Epithelial cell of esophagus (primary cell): Measurements from ENCODE around the gene AP2A1.

Source experiments
- DNase-seq: peaks from one replicate; pipeline ENCODE4 v3.0.0; 2010; ENCODE audit warnings: low read depth
- H3K4me3 ChIP-seq: 2 replicates; pipeline ENCODE4 v1.5.1; 2011; ENCODE audit warnings: mild to moderate bottlenecking, low read length, control low read depth
- TF ChIP-seq, protein P1 (sequence below): IDR thresholded peaks from 2 replicates; pipeline ENCODE4 v1.5.1; 2011; ENCODE audit warnings: low read depth, mild to moderate bottlenecking, low read length, control low read depth, inconsistent platforms; ENCODE audit not compliant: insufficient read depth; ENCODE audit errors: missing control alignments

Gene AP2A1

DNA sequence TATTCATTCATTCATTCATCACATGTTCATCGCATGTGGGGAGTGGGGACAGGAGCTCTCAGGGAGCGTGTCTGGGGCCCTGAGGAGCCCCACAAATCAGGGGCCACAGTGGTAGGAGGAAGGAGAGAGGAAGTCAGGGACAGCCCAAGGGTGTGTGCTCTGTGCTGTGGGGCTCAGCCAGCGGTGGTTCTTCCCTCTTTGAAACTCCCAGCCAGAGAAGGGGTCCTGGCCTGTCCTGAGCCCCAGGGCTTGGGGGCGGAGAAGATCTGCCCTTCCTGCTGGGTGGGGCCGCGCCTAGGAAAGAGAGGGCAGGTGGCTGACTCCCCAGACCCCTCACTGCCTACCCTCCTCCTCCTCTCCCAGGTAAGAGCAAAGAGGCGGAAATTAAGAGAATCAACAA is 14.6 kb downstream of the AP2A1 start:
- no peak for DNase-seq
- no peak overlapping the region for H3K4me3 ChIP-seq
- TF ChIP-seq, protein P1, sequence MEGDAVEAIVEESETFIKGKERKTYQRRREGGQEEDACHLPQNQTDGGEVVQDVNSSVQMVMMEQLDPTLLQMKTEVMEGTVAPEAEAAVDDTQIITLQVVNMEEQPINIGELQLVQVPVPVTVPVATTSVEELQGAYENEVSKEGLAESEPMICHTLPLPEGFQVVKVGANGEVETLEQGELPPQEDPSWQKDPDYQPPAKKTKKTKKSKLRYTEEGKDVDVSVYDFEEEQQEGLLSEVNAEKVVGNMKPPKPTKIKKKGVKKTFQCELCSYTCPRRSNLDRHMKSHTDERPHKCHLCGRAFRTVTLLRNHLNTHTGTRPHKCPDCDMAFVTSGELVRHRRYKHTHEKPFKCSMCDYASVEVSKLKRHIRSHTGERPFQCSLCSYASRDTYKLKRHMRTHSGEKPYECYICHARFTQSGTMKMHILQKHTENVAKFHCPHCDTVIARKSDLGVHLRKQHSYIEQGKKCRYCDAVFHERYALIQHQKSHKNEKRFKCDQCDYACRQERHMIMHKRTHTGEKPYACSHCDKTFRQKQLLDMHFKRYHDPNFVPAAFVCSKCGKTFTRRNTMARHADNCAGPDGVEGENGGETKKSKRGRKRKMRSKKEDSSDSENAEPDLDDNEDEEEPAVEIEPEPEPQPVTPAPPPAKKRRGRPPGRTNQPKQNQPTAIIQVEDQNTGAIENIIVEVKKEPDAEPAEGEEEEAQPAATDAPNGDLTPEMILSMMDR, result no peak

- DNase-seq, result no peak
- TF ChIP-seq, protein P1, result no peak
- H3K4me3 ChIP-seq, result no peak overlapping the region
These were observed 15.7 kb downstream of the AP2A1 start for GRCh38 chr19:49782515-49782914.

- TF ChIP-seq, protein P1, result no peak
- H3K4me3 ChIP-seq, result no peak overlapping the region
- peak; percentile 71 for DNase-seq
These were observed 19.6 kb downstream of the AP2A1 start for GRCh38 chr19:49786376-49786820.

- H3K4me3 ChIP-seq, result no peak overlapping the region
- DNase-seq, result no peak
- TF ChIP-seq, protein P1, result no peak
These were observed 20.9 kb downstream of the AP2A1 start for GRCh38 chr19:49787746-49788145.

DNA sequence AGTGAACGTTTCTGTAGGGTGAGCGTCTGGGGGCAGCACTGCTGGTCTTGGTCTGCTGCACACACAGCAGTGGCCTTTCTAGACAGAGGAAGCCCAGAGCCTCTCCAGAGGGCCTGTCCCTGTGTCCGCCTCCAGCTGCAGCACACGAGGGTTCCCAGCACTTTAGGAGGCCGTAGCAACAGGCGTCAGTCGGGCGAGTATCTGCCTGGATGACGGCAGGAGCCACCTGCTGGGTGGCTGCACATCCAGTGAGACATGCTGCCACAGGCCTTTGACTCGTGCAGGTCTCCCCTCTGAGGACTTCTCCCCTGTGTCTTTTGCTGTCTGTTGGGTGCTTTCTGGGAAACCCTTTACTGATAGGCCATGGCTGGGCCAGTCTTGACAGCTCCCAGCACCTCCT is 22.1 kb downstream of the AP2A1 start:
- no peak overlapping the region for H3K4me3 ChIP-seq
- DNase-seq, result no peak
- TF ChIP-seq, protein P1, result no peak

- no peak overlapping the region for H3K4me3 ChIP-seq
- TF ChIP-seq, protein P1, result no peak
- no peak for DNase-seq
These were observed 24.1 kb downstream of the AP2A1 start for GRCh38 chr19:49790866-49791265.

- no peak overlapping the region for H3K4me3 ChIP-seq
- TF ChIP-seq, protein P1, result no peak
- no peak for DNase-seq
These were observed 25.1 kb downstream of the AP2A1 start for GRCh38 chr19:49791776-49792445.
